SK-N-MC (cell line): ENCODE measurements around the gene HOXA6.

Source experiments
- EZH2 ChIP-seq: fragments of 200-600 bp; sonication (generic); IDR thresholded peaks from one replicate; pipeline ENCODE4 v1.6.1; 2017; ENCODE audit warnings: antibody characterized with exemption
- FOXP2 ChIP-seq: optimal IDR thresholded peaks from 2 replicates; pipeline ENCODE3; 2011; ENCODE audit warnings: mild to moderate bottlenecking, moderate library complexity; ENCODE audit not compliant: insufficient read depth; ENCODE audit errors: extremely low read length, control extremely low read depth
- POLR2AphosphoS5 ChIP-seq: IDR thresholded peaks from 2 replicates; pipeline ENCODE4 v1.6.1; 2012; ENCODE audit warnings: mild to moderate bottlenecking, low read depth, low read length, borderline replicate concordance

DNA sequence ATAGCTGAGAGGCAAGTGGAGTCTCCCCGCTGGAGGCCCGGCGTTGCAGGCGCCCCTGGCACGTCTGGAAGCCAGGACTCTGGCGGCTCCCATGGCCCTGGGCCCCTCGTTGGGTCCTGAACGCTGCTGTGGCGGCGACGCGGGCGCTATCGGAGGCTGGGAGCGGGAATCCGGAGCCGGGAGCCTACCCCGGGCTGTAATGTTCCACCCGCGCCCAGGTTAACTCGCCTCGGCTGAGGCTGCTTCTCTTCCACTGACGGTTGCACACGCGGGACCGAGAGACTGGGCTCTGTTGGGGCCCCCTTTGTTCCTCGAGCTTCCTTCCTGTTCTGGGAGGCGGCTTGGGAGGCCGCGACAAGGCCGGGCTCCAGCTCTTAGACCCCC lies 2.8 kb downstream of the HOXA6 start:
- TF ChIP-seq EZH2 (no peak), POLR2AphosphoS5 (no peak), FOXP2 (no peak)
